GM18951 (cell line): ENCODE measurements around the gene KLK15.

Experiments used
- POLR2A ChIP-seq: IDR thresholded peaks from 4 replicates; pipeline ENCODE4 v1.6.1; 2011; ENCODE audit warnings: mild to moderate bottlenecking; ENCODE audit not compliant: insufficient read length, insufficient read depth; ENCODE audit errors: extremely low read depth
- in situ Hi-C: fragments of 300-500 bp; cut with MboI; formaldehyde crosslinking; loops from one replicate; pipeline ENCODE4 v1.12.0; 2022; ENCODE audit warnings: low sequenced_read_pairs, mixed read lengths, inconsistent platforms; ENCODE audit not compliant: unreplicated experiment

The KLK15 gene

DNA sequence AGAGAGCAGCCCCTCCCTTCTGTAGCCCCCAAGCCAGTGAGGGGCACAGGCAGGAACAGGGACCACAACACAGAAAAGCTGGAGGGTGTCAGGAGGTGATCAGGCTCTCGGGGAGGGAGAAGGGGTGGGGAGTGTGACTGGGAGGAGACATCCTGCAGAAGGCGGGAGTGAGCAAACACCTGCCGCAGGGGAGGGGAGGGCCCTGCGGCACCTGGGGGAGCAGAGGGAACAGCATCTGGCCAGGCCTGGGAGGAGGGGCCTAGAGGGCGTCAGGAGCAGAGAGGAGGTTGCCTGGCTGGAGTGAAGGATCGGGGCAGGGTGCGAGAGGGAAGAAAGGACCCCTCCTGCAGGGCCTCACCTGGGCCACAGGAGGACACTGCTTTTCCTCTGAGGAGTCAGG is 25.5 kb upstream of the KLK15 start:
- in situ Hi-C loops: no loop called here

DNA sequence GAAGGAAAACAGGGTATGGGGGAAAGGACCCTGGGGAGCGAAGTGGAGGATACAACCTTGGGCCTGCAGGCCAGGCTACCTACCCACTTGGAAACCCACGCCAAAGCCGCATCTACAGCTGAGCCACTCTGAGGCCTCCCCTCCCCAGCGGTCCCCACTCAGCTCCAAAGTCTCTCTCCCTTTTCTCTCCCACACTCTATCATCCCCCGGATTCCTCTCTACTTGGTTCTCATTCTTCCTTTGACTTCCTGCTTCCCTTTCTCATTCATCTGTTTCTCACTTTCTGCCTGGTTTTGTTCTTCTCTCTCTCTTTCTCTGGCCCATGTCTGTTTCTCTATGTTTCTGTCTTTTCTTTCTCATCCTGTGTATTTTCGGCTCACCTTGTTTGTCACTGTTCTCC is 24.0 kb upstream of the KLK15 start:
- in situ Hi-C loops: no loop called here
- no peak for TF ChIP-seq POLR2A

More for the DNA sequence above, 25.5 kb upstream of the KLK15 start:
- no peak for TF ChIP-seq POLR2A

DNA sequence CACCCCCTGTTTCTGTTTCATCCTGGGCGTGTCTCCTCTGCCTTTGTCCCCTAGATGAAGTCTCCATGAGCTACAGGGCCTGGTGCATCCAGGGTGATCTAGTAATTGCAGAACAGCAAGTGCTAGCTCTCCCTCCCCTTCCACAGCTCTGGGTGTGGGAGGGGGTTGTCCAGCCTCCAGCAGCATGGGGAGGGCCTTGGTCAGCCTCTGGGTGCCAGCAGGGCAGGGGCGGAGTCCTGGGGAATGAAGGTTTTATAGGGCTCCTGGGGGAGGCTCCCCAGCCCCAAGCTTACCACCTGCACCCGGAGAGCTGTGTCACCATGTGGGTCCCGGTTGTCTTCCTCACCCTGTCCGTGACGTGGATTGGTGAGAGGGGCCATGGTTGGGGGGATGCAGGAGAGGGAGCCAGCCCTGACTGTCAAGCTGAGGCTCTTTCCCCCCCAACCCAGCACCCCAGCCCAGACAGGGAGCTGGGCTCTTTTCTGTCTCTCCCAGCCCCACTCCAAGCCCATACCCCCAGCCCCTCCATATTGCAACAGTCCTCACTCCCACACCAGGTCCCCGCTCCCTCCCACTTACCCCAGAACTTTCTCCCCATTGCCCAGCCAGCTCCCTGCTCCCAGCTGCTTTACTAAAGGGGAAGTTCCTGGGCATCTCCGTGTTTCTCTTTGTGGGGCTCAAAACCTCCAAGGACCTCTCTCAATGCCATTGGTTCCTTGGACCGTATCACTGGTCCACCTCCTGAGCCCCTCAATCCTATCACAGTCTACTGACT is 21.4 kb upstream of the KLK15 start, which contains the start of gene KLK3:
KLK3 (plus strand) TSS at position 280 of the 775 bp plus-strand sequence; CDS start at position 321, 41 bp downstream.
- in situ Hi-C loops: no loop called here

DNA sequence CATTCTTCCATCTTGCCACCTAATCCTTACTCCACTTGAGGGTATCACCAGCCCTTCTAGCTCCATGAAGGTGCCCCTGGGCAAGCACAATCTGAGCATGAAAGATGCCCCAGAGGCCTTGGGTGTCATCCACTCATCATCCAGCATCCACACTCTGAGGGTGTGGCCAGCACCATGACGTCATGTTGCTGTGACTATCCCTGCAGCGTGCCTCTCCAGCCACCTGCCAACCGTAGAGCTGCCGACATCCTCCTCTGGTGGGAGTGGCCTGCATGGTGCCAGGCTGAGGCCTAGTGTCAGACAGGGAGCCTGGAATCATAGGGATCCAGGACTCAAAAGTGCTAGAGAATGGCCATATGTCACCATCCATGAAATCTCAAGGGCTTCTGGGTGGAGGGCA is 18.2 kb upstream of the KLK15 start:
- in situ Hi-C loops: no loop called here
- no peak for TF ChIP-seq POLR2A

More for the DNA sequence above, 21.4 kb upstream of the KLK15 start, which contains the start of gene KLK3:
- no peak for TF ChIP-seq POLR2A

DNA sequence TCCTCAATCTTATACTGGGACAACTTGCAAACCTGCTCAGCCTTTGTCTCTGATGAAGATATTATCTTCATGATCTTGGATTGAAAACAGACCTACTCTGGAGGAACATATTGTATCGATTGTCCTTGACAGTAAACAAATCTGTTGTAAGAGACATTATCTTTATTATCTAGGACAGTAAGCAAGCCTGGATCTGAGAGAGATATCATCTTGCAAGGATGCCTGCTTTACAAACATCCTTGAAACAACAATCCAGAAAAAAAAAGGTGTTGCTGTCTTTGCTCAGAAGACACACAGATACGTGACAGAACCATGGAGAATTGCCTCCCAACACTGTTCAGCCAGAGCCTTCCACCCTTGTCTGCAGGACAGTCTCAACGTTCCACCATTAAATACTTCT is 17.4 kb upstream of the KLK15 start:
- no peak for TF ChIP-seq POLR2A
- in situ Hi-C loops: no loop called here

DNA sequence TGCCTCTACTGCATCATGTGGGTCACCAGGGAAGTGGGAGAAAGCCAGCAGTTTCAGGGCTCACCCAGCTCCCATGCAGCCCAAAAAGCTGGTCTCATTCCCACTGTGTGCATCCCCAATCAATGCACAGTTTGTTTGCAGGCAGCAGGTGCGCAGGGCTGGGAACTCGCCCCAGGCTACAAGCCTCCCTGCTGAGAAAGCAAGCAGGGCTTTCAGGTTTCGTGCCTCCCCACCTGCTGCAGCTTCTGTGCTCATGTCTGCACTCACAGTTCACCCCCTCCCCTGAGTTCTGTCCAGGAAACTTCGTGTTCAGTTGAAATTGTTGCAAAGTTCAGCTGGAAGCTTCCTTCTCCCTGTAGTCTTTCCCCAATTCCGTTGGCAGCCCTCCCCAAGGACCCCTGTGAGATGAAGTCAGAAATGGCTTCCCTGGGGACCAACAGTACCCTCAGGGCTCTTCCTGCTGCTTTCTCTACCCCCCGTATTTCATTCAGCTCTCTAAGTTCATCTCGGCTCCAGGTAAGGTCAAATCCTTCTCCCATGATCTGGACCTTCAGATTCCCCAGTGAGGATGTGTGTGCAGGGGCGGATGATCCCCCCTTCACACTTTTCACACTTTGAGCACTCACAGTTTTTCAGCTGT is 11.0 kb upstream of the KLK15 start:
- in situ Hi-C loops: no loop called here
- TF ChIP-seq POLR2A: no peak

DNA sequence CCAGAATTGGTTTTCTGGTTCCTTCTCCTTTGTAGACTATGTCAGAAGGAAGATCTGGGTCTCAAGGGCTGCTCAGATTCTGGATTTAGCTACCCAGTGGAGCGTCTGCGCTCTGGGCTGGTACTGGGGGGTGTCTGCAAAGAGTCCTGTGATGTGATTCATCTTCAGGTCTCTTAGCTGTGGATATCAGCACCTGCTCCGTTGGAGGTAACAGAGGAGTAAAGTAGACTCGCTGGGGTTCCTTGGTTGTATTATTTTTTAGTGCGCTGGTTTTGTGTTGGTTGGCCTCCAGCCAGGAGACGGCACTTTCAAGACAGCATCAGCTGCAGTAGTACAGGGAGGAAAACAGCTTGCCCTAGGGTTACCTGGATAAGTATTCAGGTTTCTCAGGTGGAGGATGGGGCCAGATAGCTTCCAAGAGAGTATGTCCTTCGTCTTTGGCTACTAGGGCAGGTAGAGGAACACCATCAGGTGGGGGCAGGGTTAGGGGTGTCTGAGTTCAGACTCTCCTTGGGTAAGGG is 10.4 kb upstream of the KLK15 start:
- no peak for TF ChIP-seq POLR2A

DNA sequence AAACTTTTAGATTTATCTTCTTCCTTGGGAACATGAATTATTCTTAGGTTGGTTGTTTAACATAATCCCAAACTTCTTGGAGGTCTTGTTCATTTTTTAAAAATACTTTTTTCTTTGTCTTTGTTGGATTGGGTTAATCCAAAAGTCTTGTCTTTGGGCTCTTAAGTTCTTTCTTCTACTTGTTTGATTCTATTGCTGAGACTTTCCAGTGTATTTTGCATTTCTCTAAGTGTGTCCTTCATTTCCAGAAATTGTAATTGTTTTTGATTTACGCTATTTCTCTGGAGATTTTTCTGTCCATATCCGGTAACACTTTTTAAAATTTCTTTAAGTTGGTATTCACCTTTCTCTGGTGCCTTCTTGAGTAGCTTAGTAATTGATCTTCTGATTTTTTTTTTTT is 9.8 kb upstream of the KLK15 start:
- in situ Hi-C loops: no loop called here
- TF ChIP-seq POLR2A: no peak

More for the DNA sequence above, 10.4 kb upstream of the KLK15 start:
- in situ Hi-C loops: no loop called here

DNA sequence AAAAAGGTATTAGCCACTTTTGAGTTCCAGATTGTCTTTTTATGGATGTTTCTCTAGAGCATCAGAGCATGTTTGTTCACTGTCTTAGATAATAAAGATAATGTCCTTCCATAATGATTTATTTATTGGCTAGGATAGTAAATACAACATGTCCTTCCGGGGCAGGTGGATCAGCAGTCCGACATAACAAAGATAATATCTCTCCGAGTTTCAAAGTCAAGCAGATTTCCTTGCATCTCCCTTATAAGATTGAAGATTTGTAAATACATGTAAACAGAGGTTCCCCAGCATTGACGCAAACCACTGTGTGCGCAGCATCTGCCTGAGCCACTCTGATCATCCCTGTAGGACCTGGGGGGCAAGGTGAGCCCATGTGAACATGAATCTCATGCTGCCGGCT is 8.8 kb upstream of the KLK15 start:
- in situ Hi-C loops: no loop called here
- TF ChIP-seq POLR2A: no peak

DNA sequence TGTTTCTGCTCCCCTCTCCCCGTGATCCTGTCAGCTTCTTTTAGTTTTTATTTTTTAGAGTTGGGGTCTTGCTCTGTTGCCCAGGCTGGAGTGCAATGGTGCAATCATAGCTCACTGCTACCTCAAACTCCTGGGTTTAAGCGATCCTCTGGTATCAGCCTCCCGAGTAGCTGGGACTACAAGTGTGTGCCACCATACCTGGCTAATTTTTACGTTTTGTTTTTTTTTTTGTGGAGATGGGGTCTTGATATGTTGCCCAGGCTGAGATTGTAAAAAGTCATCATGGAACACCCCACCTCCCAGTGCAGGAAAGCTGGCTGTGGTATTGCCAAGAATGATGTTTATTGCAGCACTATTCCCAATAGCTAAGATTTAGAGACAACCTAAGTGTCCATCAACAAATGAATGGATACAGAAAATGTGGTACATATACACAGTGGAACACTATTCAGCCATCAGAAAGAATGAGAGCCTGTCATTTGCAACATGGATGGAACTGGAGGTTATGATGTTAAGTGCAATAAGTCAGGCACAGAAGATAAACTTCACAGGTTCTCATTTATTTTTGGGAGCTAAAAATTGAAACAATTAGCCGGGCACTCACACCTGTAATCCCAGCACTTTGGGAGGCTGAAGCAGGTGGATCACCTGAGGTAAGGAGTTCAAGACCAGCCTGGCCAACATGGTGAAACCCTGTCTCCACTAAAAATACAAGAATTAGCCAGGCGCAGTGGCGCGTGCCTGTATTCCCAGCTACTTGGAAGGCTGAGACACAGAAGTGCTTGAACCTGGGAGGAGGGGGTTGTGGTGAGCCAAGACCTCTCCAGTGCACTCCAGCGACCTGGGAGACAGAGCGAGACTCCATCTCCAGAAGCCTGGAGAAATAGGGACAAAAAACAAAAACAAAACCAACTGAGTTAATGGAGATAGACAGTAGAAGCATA is 6.6 kb upstream of the KLK15 start:
- TF ChIP-seq POLR2A: no peak
- in situ Hi-C loops: no loop called here

DNA sequence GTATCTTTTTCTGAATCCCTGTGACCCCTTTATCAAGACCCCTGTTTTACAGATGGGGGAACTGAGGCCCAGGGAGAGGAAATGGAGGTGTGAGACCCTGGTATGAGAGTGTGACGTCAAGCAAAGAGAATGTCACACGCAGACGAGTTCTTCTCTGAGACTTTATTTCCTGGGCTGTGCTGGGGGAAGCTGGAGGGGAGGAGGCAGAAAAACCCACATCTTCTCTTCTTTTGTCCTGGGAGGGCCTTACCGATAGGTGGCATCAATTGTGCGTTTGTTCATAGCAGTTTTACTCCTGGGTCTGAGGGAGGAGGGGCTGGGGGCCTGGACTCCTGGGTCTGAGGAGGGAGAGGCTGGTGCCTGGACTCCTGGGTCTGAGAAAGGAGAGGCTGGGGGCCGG is 4.9 kb upstream of the KLK15 start:
- in situ Hi-C loops: no loop called here
- TF ChIP-seq POLR2A: no peak

DNA sequence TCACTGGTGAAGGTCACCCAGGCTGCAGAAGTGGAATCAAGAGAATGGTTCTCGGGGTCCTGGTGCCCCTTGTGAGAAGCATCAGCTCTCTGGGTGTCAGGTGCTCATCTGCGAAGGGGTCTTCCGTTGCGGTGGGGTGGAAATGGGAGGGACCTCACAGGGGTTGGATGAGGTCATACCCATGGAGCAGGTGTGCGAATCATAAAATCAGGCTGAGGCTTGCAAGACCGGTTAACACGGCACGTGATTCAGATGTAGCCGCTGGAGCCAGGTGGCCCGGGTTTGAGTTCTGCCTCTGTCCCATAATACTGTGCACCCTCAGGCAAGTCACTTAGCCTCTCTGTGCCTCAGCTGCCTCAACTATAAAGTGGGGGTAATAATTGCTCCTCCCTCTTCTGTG is 3.9 kb upstream of the KLK15 start:
- no peak for TF ChIP-seq POLR2A
- in situ Hi-C loops: no loop called here

DNA sequence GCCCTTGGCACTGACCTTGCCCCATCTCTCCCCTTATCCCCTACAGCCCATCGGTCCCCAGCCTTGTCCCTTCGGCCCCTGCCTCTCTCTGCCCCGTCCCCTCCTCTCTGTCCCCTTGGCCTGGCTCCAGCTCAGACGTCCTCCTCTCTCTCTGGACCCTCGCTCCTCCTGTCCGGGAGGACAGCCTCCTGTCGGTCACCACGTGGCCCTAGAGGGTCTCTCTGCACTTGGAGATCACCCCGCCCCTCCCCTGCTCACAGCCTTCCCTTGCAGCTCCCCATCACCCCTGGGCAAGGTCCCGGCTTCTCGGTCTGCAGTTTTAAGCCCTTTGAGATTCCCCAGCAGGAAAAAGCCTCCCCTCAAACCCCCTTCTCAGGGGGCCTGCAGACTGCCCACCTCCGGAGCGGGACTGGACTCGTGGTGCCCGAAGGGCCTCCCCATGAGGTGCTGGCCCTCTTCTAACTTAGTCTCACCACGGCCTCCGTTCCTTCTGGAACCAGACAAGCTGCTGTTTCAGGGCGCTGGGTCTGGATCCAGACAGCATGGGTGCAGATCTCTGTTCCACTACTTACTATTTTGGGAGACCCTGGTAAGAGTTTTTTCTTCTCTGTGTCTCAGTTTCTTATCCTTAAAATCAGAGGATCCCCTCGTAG is 3.3 kb upstream of the KLK15 start:
- in situ Hi-C loops: no loop called here
- TF ChIP-seq POLR2A: no peak
